Lung microvascular endothelial cell (primary cell): ENCODE measurements around the gene HIGD1A. TPM values are rescaled to one million over a fixed set of nuclear protein-coding genes. Genes with fewer than 3 reads are reported as not detected.

Source experiments
- DNase-seq, 2 donors: peaks; one replicate each; pipeline versions ENCODE4 v3.0.0 to v3.0.0-alpha.2; 2010; ENCODE audit warnings: low read depth in 2 of 2
- total RNA-seq: library from RNA; depleted of rRNA; stranded (reverse); fragments of >200 nt; gene quantifications from 2 replicates; pipeline ENCODE4 v1.2.1, GENCODE V29; 2014

HIGD1A gene
- total RNA-seq, 1 donor from 2014 or later = 93.5 TPM

DNA sequence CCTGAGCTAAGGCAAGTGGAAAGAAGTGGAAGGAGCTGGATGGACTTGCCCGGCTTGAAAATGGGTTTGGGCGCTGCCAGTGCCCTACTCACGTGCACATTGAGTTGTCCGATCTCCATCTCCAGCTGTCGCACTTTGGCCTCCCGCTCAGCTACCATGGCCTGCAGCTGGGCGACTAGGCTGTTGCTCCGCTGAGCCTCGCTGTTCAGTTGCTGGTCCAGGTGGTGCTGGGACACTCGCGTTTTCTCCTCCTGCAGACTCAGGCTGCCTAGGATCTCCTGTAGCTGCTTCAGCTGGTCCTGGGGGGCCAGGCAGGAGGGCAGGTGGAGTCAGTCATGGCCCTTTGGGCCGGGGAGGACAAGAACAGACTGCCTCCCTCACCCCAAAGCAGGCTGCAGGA, 68.7 kb downstream of the HIGD1A start:
- no peak for DNase-seq

- no peak for DNase-seq
Measured at GRCh38 chr3:42735019-42735418, 69.3 kb downstream of the HIGD1A start.

GRCh38 chr3:42734263-42734860, 69.9 kb downstream of the HIGD1A start:
- DNase-seq = no peak

GRCh38 chr3:42733501-42734262, 70.6 kb downstream of the HIGD1A start:
- no peak for DNase-seq

Other genes with a start within 250 kb of the HIGD1A start
- 63.6 and 95.6 TPM in 2 replicates for gene SEC22C, start 222.5 kb downstream of the HIGD1A start, total RNA-seq
- 27.9 and 35.3 TPM in 2 replicates for gene SS18L2, start 213.6 kb downstream of the HIGD1A start, total RNA-seq
- gene NKTR, start 203.8 kb downstream of the HIGD1A start, total RNA-seq = 27.0 and 46.0 TPM in 2 replicates
- 9.8 and 23.6 TPM in 2 replicates for gene ZBTB47, start 150.8 kb downstream of the HIGD1A start, total RNA-seq
- gene KLHL40, start 119.0 kb downstream of the HIGD1A start, total RNA-seq = not detected in 2 replicates
- gene HHATL, start 101.7 kb downstream of the HIGD1A start, total RNA-seq = not detected in 2 replicates
- 0.20 and 0.22 TPM in 2 replicates for gene CCDC13, start 31.2 kb downstream of the HIGD1A start, total RNA-seq
- gene ACKR2, start 5.0 kb upstream of the HIGD1A start, total RNA-seq = 4.8 and 71.4 TPM in 2 replicates
- not detected in 2 replicates for gene CYP8B1, start 71.4 kb upstream of the HIGD1A start, total RNA-seq
- 0.44 and 1.8 TPM in 2 replicates for gene ZNF662, start 101.7 kb upstream of the HIGD1A start, total RNA-seq
- gene GASK1A, start 174.8 kb upstream of the HIGD1A start, total RNA-seq = not detected in 2 replicates